PC-9 (cell line): ENCODE data around the gene OLFML2A. TPM values are rescaled to one million over a fixed set of nuclear protein-coding genes. Genes with fewer than 3 reads are reported as not detected.

Source experiments
- BruUV-seq: library from RNA; stranded (reverse); fragments of 400-500 nt; replicated peaks from 2 replicates; lab custom pipeline; 2021; lab: Mats Ljungman, UMichigan
- CTCF ChIA-PET: fragments of 300-600 bp; sonication (Branson Sonifier 250); formaldehyde crosslinking; loops from one replicate; lab custom pipeline; 2022; ENCODE audit warnings: antibody characterized with exemption; lab: Charles Lee
- POLR2A ChIA-PET: fragments of 300-600 bp; sonication (Branson Sonifier 250); formaldehyde crosslinking; loops from one replicate; lab custom pipeline; 2022; ENCODE audit warnings: antibody characterized with exemption; ENCODE audit not compliant: unreplicated experiment; lab: Charles Lee
- DNase-seq, 2 experiments: peaks; one replicate each; pipeline versions ENCODE4 v3.0.0 to v3.0.0-alpha.2; 2015 to 2022; ENCODE audit warnings: mixed read lengths in 1 of 2
- H2AFZ ChIP-seq: fragments of 200-600 bp; sonication (generic); 2 replicates; pipeline ENCODE4 v1.8.1; 2017; ENCODE audit warnings: antibody characterized with exemption
- H3F3A ChIP-seq: fragments of 200-600 bp; sonication (generic); 2 replicates; pipeline ENCODE4 v1.8.1; 2017; ENCODE audit warnings: antibody characterized with exemption, mild to moderate bottlenecking, low read depth; ENCODE audit not compliant: insufficient read depth
- H3K27ac ChIP-seq: fragments of 200-600 bp; sonication (generic); 2 replicates; pipeline ENCODE4 v1.6.1; 2016; ENCODE audit warnings: mixed run types
- H3K27me3 ChIP-seq: fragments of 200-600 bp; sonication (generic); 2 replicates; pipeline ENCODE4 v1.6.1; 2016; ENCODE audit warnings: low read depth, mixed run types; ENCODE audit not compliant: insufficient read depth
- H3K36me3 ChIP-seq: fragments of 200-600 bp; sonication (generic); 2 replicates; pipeline ENCODE4 v1.6.1; 2016; ENCODE audit warnings: low read depth, mixed run types
- H3K4me1 ChIP-seq: fragments of 200-600 bp; sonication (generic); replicated peaks from 2 replicates; pipeline ENCODE4 v1.6.1; 2016; ENCODE audit warnings: mixed run types; ENCODE audit not compliant: insufficient read depth
- H3K4me2 ChIP-seq: fragments of 200-600 bp; sonication (generic); 2 replicates; pipeline ENCODE4 v1.6.1; 2017; ENCODE audit warnings: mixed run types
- H3K4me3 ChIP-seq: fragments of 200-600 bp; sonication (generic); 2 replicates; pipeline ENCODE4 v1.6.1; 2016; ENCODE audit warnings: mixed run types
- H3K79me2 ChIP-seq: fragments of 200-600 bp; sonication (generic); 2 replicates; pipeline ENCODE4 v1.6.1; 2017; ENCODE audit warnings: low read depth, mixed run types
- H3K9me2 ChIP-seq: fragments of 200-600 bp; sonication (generic); 2 replicates; pipeline ENCODE4 v1.8.1; 2017; ENCODE audit warnings: mild to moderate bottlenecking; ENCODE audit not compliant: insufficient read depth
- H3K9me3 ChIP-seq: fragments of 200-600 bp; sonication (generic); 2 replicates; pipeline ENCODE4 v1.8.1; 2016; ENCODE audit warnings: low read depth; ENCODE audit not compliant: insufficient read depth
- H4K20me1 ChIP-seq: fragments of 200-600 bp; sonication (generic); 2 replicates; pipeline ENCODE4 v1.8.1; 2017; ENCODE audit not compliant: insufficient read depth
- CTCF ChIP-seq: fragments of 200-600 bp; sonication (generic); conservative IDR thresholded peaks from 2 replicates; pipeline ENCODE4 v1.6.1; 2017; ENCODE audit warnings: mixed run types, antibody characterized with exemption, mild to moderate bottlenecking, moderate library complexity
- EZH2 ChIP-seq: fragments of 200-600 bp; sonication (generic); IDR thresholded peaks from 2 replicates; pipeline ENCODE4 v1.8.0; 2017; ENCODE audit warnings: antibody characterized with exemption, low read depth
- intact Hi-C: fragments of 100-400 bp; cut with micrococcal nuclease; formaldehyde crosslinking; loops from one replicate; pipeline ENCODE4 v1.10.0; 2022; ENCODE audit not compliant: unreplicated experiment
- total RNA-seq: library from RNA; stranded (reverse); gene quantifications from 2 replicates; pipeline ENCODE4 v1.2.3, GENCODE V29; 2021

Gene OLFML2A
- total RNA-seq, 1 experiment from 2014 or later: 5.7 TPM

GRCh38 chr9:124863371-124863871 lies 86.5 kb downstream of the OLFML2A start:
- Histone ChIP-seq H3K4me2 (peak overlapping the region; percentile 97), H3K9me3 (no peaks in the 10 kb centered on the region), H3K4me3 (peak overlapping the region; percentile 18; the same call in 1 of the 2 replicates), H3K36me3 (peaks cover 31% of the 10 kb centered on the region), H3K4me1 (peaks cover 44% of the 10 kb centered on the region), H3F3A (peaks cover 71% of the 10 kb centered on the region), H3K79me2 (peaks cover 52% of the 10 kb centered on the region), H3K27ac (peak overlapping the region; percentile 39), H2AFZ (no peak overlapping the region), H4K20me1 (peaks cover 28% of the 10 kb centered on the region), H3K27me3 (no peaks in the 10 kb centered on the region), H3K9me2 (no peaks in the 10 kb centered on the region)
- peak in 1 of 2 experiments; percentile 48 for DNase-seq
- ChIA-PET POLR2A (no interaction called here), CTCF (interaction anchor here (0.7 to 1.8 kb wide), 2 partner anchors 11 to 85 kb away, joined by 4 to 7 read pairs; partner anchors contain the start of gene WDR38)
- no peak for TF ChIP-seq EZH2
- TF ChIP-seq CTCF: no peak
- intact Hi-C loops: loop anchor here (5.0 kb wide), 1 partner anchor 206 kb away; no protein-coding TSS in a partner anchor
- no TSS peak for BruUV-seq

Other genes starting within 250 kb of the OLFML2A start
- gene NR6A1, start 5.8 kb upstream of the OLFML2A start, total RNA-seq: 13.0 TPM in 2 replicates
- not detected in 2 replicates for gene WDR38, start 76.3 kb downstream of the OLFML2A start, total RNA-seq
- gene RPL35, start 84.8 kb downstream of the OLFML2A start, total RNA-seq: 2,125 and 2,313 TPM in 2 replicates
- gene ARPC5L, start 85.0 kb downstream of the OLFML2A start, total RNA-seq: 71.0 and 84.4 TPM in 2 replicates
- 23.0 and 26.2 TPM in 2 replicates for gene GOLGA1, start 163.9 kb downstream of the OLFML2A start, total RNA-seq